Mammary epithelial cell (primary cell): ENCODE data around the gene SLC23A1.

Source experiments
- CTCF ChIP-seq, 2 donors: IDR thresholded peaks in 1 of 2; conservative IDR thresholded peaks in 1 of 2; 2 replicates each; pipeline ENCODE4 v1.5.1; 2011 to 2012; ENCODE audit warnings: inconsistent platforms in 2 of 2, low read length in 2 of 2, mild to moderate bottlenecking in 2 of 2, control low read depth in 1 of 2, low read depth in 1 of 2; ENCODE audit not compliant: insufficient read depth in 1 of 2; ENCODE audit errors: extremely low read depth in 1 of 2
- EZH2 ChIP-seq: IDR thresholded peaks from 2 replicates; pipeline ENCODE4 v1.6.1; 2012; ENCODE audit warnings: low read length, inconsistent platforms, borderline replicate concordance

- TF ChIP-seq CTCF (conservative IDR thresholded peaks at IDR 0.05 in 1 of 2, IDR thresholded peaks at IDR 0.05 in 1 of 2; ENCODE audit: extremely low read depth in 1 of 2, insufficient read depth in 1 of 2, low read depth in 1 of 2, low read length in 2 of 2) (no peak), EZH2 (no peak)
Observed at GRCh38 chr5:139383993-139384590, 995 bp upstream of the SLC23A1 start.
